ENCODE data around the gene DNAH10.

GRCh38 chr12:123723011-123723410, 39.1 kb upstream of the DNAH10 start:
- no peak for TF ChIP-seq CTCF (conservative IDR thresholded peaks at IDR 0.05; ENCODE audit: low read length)
- no peak for TF ChIP-seq EZH2phosphoT487 (IDR thresholded peaks at IDR 0.05; ENCODE audit: borderline replicate concordance)

All from Loucy (cell line).